ENCODE measurements around the gene ERGIC1. TPM values are rescaled to one million over a fixed set of nuclear protein-coding genes. Genes with fewer than 3 reads are reported as not detected.

ERGIC1 gene
- total RNA-seq, 4 donors from 2014 or later, result 113 to 180 (median 143) TPM

DNA sequence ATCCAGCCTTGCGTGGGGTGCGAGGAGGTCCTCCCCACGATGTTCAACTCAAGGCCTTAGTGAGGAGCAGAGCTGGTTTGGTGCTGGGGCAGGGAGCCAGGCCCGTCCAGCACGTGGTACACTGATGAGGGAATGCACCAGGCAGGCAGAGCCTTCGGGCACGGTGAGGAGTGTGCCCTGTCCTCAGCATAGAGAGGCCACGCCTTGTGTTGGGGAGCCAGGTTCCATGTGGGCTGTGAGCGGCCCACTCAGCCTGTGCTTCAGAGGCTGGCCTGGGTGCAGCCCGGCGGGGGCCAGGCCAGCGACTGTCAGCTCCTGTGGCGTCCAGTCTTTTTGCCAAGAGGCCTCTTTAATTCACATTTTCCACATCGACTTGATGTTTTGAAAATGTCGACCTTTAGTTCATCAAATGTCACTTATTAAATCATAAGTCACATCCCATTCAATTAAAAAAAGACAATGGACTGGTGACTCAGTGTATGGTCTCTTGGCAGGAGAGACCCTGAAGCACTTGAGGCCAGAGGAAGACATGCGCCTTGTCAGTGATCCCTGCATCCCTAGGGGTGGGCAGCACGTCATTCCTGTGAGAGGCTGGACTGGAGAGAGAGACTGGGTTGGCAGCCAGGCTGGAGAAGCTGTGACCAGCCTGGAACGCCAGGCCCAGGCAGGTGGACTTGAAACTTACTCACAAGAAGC lies 21.7 kb downstream of the ERGIC1 start:
- H3K9me3 ChIP-seq, result no peaks in the 10 kb centered on the region
- H3K27me3 ChIP-seq, result no peaks in the 10 kb centered on the region
- H3K27ac ChIP-seq, result peak overlapping the region in 3 of 4 donors; percentile 57 to 76 (median 69)
- peaks cover 4 to 77% (median 24%) of the 10 kb centered on the region in 4 donors for H3K4me1 ChIP-seq
- H3K36me3 ChIP-seq, result no peaks in the 10 kb centered on the region
- no peak overlapping the region for H3K4me3 ChIP-seq
- TF ChIP-seq, protein P1, sequence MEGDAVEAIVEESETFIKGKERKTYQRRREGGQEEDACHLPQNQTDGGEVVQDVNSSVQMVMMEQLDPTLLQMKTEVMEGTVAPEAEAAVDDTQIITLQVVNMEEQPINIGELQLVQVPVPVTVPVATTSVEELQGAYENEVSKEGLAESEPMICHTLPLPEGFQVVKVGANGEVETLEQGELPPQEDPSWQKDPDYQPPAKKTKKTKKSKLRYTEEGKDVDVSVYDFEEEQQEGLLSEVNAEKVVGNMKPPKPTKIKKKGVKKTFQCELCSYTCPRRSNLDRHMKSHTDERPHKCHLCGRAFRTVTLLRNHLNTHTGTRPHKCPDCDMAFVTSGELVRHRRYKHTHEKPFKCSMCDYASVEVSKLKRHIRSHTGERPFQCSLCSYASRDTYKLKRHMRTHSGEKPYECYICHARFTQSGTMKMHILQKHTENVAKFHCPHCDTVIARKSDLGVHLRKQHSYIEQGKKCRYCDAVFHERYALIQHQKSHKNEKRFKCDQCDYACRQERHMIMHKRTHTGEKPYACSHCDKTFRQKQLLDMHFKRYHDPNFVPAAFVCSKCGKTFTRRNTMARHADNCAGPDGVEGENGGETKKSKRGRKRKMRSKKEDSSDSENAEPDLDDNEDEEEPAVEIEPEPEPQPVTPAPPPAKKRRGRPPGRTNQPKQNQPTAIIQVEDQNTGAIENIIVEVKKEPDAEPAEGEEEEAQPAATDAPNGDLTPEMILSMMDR (IDR thresholded peaks at IDR 0.05), result no peak
- no peak for TF ChIP-seq POLR2A (IDR thresholded peaks at IDR 0.05)
- no peak for DNase-seq

DNA sequence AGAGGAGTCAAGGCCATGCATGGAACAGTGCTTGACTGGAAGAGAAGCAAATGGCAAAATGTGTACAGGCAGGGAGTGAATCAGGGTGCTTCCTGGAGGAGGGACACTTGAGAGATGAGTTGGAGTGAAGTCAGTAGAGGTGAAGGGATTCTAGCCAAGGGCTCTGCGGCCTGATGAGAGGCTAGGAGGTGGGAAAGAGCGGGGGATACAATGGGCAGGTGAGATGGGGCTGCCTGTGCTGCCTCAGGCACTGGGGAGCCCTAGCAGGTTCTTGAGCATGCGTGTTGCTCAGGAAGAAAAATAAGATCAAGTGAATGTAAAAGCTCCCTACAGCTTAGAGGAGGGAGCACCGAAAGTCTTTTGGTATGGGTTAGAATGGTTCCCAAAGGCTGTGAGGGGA lies 22.3 kb downstream of the ERGIC1 start:
- Histone ChIP-seq H3K4me1 (peaks cover 4 to 83% (median 25%) of the 10 kb centered on the region in 4 donors), H3K27ac (peak overlapping the region in 3 of 4 donors; percentile 57 to 76 (median 69)), H3K9me3 (no peaks in the 10 kb centered on the region), H3K36me3 (no peaks in the 10 kb centered on the region), H3K4me3 (no peak overlapping the region), H3K27me3 (no peaks in the 10 kb centered on the region)
- no peak for TF ChIP-seq POLR2A (IDR thresholded peaks at IDR 0.05)
- TF ChIP-seq, protein P1 (IDR thresholded peaks at IDR 0.05), result no peak
- DNase-seq, result no peak

DNA sequence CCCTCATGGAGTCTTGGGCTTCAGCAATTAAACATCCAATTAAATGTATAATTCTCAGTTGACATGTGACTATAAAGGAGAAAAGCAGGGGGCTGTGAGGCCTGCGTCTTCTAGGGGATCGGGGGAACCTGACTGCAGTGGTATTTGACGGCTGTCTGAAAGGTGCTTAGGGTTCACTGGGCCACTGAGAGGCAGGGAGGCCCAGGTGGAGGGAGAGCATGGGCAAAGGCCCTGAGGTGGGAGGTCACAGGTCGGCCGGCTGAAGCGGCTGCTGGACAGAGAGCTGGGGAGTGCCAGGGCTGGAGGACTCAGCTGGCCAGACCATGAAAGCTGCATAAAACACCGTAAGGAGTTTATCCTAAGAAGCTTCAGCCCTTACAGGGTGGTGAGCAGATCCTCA lies 23.9 kb downstream of the ERGIC1 start:
- H3K27ac ChIP-seq, result peak overlapping the region in 3 of 4 donors; percentile 83 to 91 (median 84)
- no peak overlapping the region for H3K4me3 ChIP-seq
- peaks cover 4 to 80% (median 24%) of the 10 kb centered on the region in 4 donors for H3K4me1 ChIP-seq
- no peak for DNase-seq
- TF ChIP-seq, protein P1 (IDR thresholded peaks at IDR 0.05), result no peak
- no peak for TF ChIP-seq POLR2A (IDR thresholded peaks at IDR 0.05)
- H3K27me3 ChIP-seq, result no peaks in the 10 kb centered on the region
- no peaks in the 10 kb centered on the region for H3K36me3 ChIP-seq
- no peaks in the 10 kb centered on the region for H3K9me3 ChIP-seq

DNA sequence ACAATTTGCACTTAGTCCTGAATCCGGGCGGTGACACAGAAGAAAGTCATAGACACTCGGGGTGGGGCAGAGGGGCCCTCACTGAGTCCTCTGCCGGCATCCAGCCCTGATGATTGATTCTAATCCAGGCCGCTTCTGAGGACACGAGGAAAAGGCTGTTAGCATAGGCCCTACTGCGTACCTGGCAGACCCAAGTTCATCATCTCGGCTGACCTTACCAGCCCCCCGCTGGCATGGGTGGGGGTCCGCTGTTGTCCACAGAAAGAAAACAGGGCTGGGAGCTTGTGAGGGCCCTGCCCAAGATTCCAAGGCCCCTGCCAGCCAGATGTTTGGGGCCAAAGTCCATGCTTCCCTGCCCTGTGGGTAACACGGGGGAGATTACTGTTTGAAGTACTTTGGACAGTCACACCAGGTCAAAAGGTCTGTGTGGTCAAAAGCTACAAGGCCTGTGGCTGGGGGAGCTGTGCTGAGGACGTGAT lies 24.5 kb downstream of the ERGIC1 start:
- H3K36me3 ChIP-seq, result no peaks in the 10 kb centered on the region
- H3K4me1 ChIP-seq, result peaks cover 4 to 75% (median 20%) of the 10 kb centered on the region in 4 donors

DNA sequence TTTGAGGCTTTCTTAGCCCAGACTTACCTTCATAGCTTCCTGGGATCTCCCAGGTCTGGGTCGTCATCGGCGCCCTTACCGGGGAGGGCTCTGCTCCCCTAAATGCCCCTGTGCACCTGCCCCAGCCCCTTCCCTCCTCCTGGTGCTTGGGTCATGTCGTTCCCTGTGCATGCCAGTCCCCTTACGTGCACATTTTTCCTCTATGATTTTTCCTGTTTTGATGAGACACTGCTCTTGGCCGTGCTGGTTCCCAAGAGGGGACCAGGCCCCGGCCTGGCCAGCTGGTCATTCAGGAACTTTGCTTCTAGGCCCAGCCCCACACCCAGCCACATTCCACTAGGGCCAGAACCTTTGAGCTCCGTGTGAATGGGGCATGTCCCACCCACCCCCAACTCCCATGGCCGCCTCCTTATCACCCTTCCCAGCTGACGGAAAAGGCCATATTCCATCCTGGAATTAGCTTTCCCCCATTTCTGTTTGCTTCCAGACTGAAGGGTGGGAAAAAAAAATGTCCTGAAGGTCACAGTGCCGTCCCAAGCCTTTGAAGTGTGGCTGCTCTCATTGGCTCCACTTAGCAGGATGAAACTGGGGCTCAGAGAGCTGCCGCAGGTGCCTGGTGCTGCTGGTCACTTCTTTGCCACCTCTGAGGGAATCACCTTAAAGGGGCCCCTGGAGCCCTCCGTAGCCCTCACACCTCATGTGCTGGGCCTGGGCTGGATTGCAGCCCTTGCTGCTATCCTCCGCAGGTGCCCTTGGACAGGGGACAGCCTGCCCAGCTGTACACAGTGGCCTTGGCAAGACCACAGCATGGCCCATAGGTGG lies 25.1 kb downstream of the ERGIC1 start:
- DNase-seq, result peak in 2 of 3 donors; percentile 81 to 88
- TF ChIP-seq, protein P1 (IDR thresholded peaks at IDR 0.05), result no peak
- peak; percentile 8 to 20 for TF ChIP-seq POLR2A (IDR thresholded peaks at IDR 0.05)
- no peaks in the 10 kb centered on the region for H3K9me3 ChIP-seq
- peak overlapping the region in 1 of 4 donors; percentile 14 for H3K4me3 ChIP-seq
- H3K27ac ChIP-seq, result peak overlapping the region; percentile 60 to 91 (median 84)
- peaks cover 4 to 68% (median 20%) of the 10 kb centered on the region in 4 donors for H3K4me1 ChIP-seq
- no peaks in the 10 kb centered on the region for H3K27me3 ChIP-seq
- H3K36me3 ChIP-seq, result no peaks in the 10 kb centered on the region

More for the DNA sequence above, 24.5 kb downstream of the ERGIC1 start:
- TF ChIP-seq POLR2A (IDR thresholded peaks at IDR 0.05), result no peak
- TF ChIP-seq, protein P1 (IDR thresholded peaks at IDR 0.05), result no peak
- H3K27ac ChIP-seq, result peak overlapping the region in 3 of 4 donors; percentile 83 to 91 (median 84)
- H3K27me3 ChIP-seq, result no peaks in the 10 kb centered on the region
- H3K9me3 ChIP-seq, result no peaks in the 10 kb centered on the region
- no peak overlapping the region for H3K4me3 ChIP-seq
- DNase-seq, result peak in 2 of 3 donors; percentile 76 to 77
